GM23248 (cell line): Measurements from ENCODE around the gene HEG1.

Source experiments
- EZH2 ChIP-seq: fragments of 200-600 bp; sonication (generic); IDR thresholded peaks from 2 replicates; pipeline ENCODE4 v1.6.1; 2018; ENCODE audit warnings: antibody characterized with exemption, mild to moderate bottlenecking; ENCODE audit not compliant: insufficient read depth, poor library complexity, severe bottlenecking
- EZH2phosphoT487 ChIP-seq: fragments of 200-600 bp; sonication (generic); IDR thresholded peaks from 2 replicates; pipeline ENCODE4 v1.6.1; 2018; ENCODE audit warnings: antibody characterized with exemption, moderate library complexity, mild to moderate bottlenecking, low read depth; ENCODE audit not compliant: insufficient read depth

GRCh38 chr3:124986192-124987143, 69.3 kb downstream of the HEG1 start:
- no peak for TF ChIP-seq EZH2
- no peak for TF ChIP-seq EZH2phosphoT487
